WTC11 (cell line): Measurements from ENCODE around the gene PDSS2. TPM values are rescaled to one million over a fixed set of nuclear protein-coding genes. Genes with fewer than 3 reads are reported as not detected.
"Not testable (repeated sequence)": the region's sequence is repeated elsewhere in the genome, so short reads cannot be mapped to it uniquely, and the experiment has no call there.

Experiments
- ATAC-seq: fragments of 200-7000 bp; cut with Tn5 transposase; 2 replicates; pipeline ENCODE4 v1.10.0; 2021; ENCODE audit warnings: mild to moderate bottlenecking, moderate library complexity
- CTCF ChIA-PET: fragments of 300-600 bp; sonication (Branson Sonifier 250); formaldehyde crosslinking; loops from one replicate; lab custom pipeline; 2021; ENCODE audit warnings: antibody characterized with exemption; lab: Charles Lee
- POLR2A ChIA-PET: fragments of 350-600 bp; sonication (Branson Sonifier 250); formaldehyde crosslinking; loops from one replicate; lab custom pipeline; 2021; ENCODE audit warnings: antibody characterized with exemption; lab: Charles Lee
- DNase-seq: peaks from one replicate; pipeline ENCODE4 v3.0.0; 2021; ENCODE audit warnings: low spot score
- H3K27ac Mint-ChIP-seq: 2 replicates; pipeline ENCODE4 v1.8.0; 2021; ENCODE audit warnings: mixed read lengths
- H3K27me3 Mint-ChIP-seq: 2 replicates; pipeline ENCODE4 v1.8.0; 2021; ENCODE audit warnings: low read depth, mild to moderate bottlenecking, moderate library complexity, mixed read lengths
- H3K36me3 Mint-ChIP-seq: 2 replicates; pipeline ENCODE4 v1.8.0; 2021; ENCODE audit warnings: mixed read lengths
- H3K4me1 Mint-ChIP-seq: 2 replicates; pipeline ENCODE4 v1.8.0; 2022; ENCODE audit warnings: mixed read lengths
- H3K4me3 Mint-ChIP-seq: 2 replicates; pipeline ENCODE4 v1.8.0; 2021; ENCODE audit warnings: mild to moderate bottlenecking, moderate library complexity, mixed read lengths
- H3K9me3 Mint-ChIP-seq: 2 replicates; pipeline ENCODE4 v1.8.0; 2021; ENCODE audit warnings: mixed read lengths
- ATF1 ChIP-seq: sonication (generic); formaldehyde crosslinking; IDR thresholded peaks from 2 replicates; pipeline ENCODE4 v1.8.1; 2023; ENCODE audit warnings: mild to moderate bottlenecking, moderate library complexity, missing genetic modification reagents
- CBFB ChIP-seq: sonication (generic); formaldehyde crosslinking; IDR thresholded peaks from 2 replicates; pipeline ENCODE4 v1.8.1; 2022; ENCODE audit warnings: mild to moderate bottlenecking, low read depth, missing genetic modification reagents
- EMX1 ChIP-seq: fragments of 250-450 bp; sonication (Bioruptor Pico); IDR thresholded peaks from 2 replicates; pipeline ENCODE4 v1.8.0; 2021; ENCODE audit warnings: mild to moderate bottlenecking
- IRF2 ChIP-seq: sonication (generic); formaldehyde crosslinking; IDR thresholded peaks from 2 replicates; pipeline ENCODE4 v1.8.0; 2022; ENCODE audit warnings: low read depth, missing genetic modification reagents, borderline replicate concordance
- JUN ChIP-seq: sonication (generic); formaldehyde crosslinking; IDR thresholded peaks from 2 replicates; pipeline ENCODE4 v1.8.0; 2023; ENCODE audit warnings: mild to moderate bottlenecking, missing genetic modification reagents
- MYBL2 ChIP-seq: sonication (generic); formaldehyde crosslinking; IDR thresholded peaks from 2 replicates; pipeline ENCODE4 v1.8.1; 2023; ENCODE audit warnings: mild to moderate bottlenecking, moderate library complexity, missing genetic modification reagents
- TEAD1 ChIP-seq: sonication (generic); formaldehyde crosslinking; IDR thresholded peaks from 2 replicates; pipeline ENCODE4 v1.8.0; 2022; ENCODE audit warnings: mild to moderate bottlenecking, missing genetic modification reagents
- ZNF423 ChIP-seq: fragments of 250-450 bp; sonication (Bioruptor Pico); IDR thresholded peaks from 2 replicates; pipeline ENCODE4 v2.1.2; 2022; ENCODE audit warnings: mild to moderate bottlenecking, moderate library complexity
- total RNA-seq: library from RNA; stranded (reverse); gene quantifications from 3 replicates; pipeline ENCODE4 v1.2.3, GENCODE V29; 2021
- TF ChIP-seq, protein P1 (sequence below): sonication (generic); formaldehyde crosslinking; IDR thresholded peaks from 2 replicates; pipeline ENCODE4 v1.8.0; 2022; ENCODE audit warnings: mild to moderate bottlenecking, missing genetic modification reagents
- TF ChIP-seq, protein P2 (sequence below): sonication (generic); formaldehyde crosslinking; IDR thresholded peaks from 2 replicates; pipeline ENCODE4 v1.8.1; 2023; ENCODE audit warnings: mild to moderate bottlenecking, missing genetic modification reagents
- TF ChIP-seq, protein P3 (sequence below): sonication (generic); formaldehyde crosslinking; IDR thresholded peaks from 2 replicates; pipeline ENCODE4 v1.8.1; 2023; ENCODE audit warnings: mild to moderate bottlenecking, missing genetic modification reagents, moderate library complexity
- TF ChIP-seq, protein P4 (sequence below): fragments of 250-450 bp; sonication (Bioruptor Pico); IDR thresholded peaks from 2 replicates; pipeline ENCODE4 v1.8.0; 2021; ENCODE audit warnings: mild to moderate bottlenecking
- TF ChIP-seq, protein P5 (sequence below): sonication (generic); formaldehyde crosslinking; IDR thresholded peaks from 2 replicates; pipeline ENCODE4 v1.8.1; 2023; ENCODE audit warnings: mild to moderate bottlenecking, moderate library complexity, missing genetic modification reagents
- TF ChIP-seq, protein P6 (sequence below): sonication (generic); formaldehyde crosslinking; IDR thresholded peaks from 2 replicates; pipeline ENCODE4 v1.8.1; 2022; ENCODE audit warnings: low read depth, mild to moderate bottlenecking, moderate library complexity, missing genetic modification reagents, borderline replicate concordance

The PDSS2 gene
- total RNA-seq, 1 experiment from 2014 or later: 18.3 TPM

DNA sequence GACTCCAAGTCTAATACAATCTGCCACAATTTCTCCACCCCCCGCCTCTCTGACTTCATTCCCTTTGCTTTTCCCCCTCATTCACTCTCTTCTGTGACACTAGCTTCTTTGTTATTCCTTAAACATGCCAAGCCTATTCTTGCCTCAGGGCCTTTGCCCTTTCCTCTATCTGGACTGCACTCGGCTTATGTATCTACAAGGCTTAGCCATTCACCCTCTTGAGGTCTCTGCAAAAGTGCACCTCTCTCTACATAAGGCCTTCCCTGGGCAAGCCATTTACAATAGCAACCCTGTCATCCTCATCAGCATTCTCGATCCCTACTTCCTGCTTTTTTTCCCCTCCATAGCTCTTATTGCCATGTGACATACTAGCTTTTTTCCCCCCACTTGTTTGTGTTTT is 168.9 kb downstream of the PDSS2 start:
- H3K9me3 Mint-ChIP-seq: no peaks in the 10 kb centered on the region
- DNase-seq (no peak), ATAC-seq (peak; percentile 76)
- POLR2A ChIA-PET: interaction anchor here (0.7 kb wide), 1 partner anchor 675 kb away, joined by 3 read pairs; no protein-coding TSS in a partner anchor
- no peaks in the 10 kb centered on the region for H3K36me3 Mint-ChIP-seq
- no peak for TF ChIP-seq TEAD1 (CRISPR knock-in tag)
- TF ChIP-seq, protein P1, sequence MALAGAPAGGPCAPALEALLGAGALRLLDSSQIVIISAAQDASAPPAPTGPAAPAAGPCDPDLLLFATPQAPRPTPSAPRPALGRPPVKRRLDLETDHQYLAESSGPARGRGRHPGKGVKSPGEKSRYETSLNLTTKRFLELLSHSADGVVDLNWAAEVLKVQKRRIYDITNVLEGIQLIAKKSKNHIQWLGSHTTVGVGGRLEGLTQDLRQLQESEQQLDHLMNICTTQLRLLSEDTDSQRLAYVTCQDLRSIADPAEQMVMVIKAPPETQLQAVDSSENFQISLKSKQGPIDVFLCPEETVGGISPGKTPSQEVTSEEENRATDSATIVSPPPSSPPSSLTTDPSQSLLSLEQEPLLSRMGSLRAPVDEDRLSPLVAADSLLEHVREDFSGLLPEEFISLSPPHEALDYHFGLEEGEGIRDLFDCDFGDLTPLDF (CRISPR knock-in tag): no peak
- TF ChIP-seq, protein P2, sequence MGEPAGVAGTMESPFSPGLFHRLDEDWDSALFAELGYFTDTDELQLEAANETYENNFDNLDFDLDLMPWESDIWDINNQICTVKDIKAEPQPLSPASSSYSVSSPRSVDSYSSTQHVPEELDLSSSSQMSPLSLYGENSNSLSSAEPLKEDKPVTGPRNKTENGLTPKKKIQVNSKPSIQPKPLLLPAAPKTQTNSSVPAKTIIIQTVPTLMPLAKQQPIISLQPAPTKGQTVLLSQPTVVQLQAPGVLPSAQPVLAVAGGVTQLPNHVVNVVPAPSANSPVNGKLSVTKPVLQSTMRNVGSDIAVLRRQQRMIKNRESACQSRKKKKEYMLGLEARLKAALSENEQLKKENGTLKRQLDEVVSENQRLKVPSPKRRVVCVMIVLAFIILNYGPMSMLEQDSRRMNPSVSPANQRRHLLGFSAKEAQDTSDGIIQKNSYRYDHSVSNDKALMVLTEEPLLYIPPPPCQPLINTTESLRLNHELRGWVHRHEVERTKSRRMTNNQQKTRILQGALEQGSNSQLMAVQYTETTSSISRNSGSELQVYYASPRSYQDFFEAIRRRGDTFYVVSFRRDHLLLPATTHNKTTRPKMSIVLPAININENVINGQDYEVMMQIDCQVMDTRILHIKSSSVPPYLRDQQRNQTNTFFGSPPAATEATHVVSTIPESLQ (CRISPR knock-in tag): no peak
- TF ChIP-seq, protein P3, sequence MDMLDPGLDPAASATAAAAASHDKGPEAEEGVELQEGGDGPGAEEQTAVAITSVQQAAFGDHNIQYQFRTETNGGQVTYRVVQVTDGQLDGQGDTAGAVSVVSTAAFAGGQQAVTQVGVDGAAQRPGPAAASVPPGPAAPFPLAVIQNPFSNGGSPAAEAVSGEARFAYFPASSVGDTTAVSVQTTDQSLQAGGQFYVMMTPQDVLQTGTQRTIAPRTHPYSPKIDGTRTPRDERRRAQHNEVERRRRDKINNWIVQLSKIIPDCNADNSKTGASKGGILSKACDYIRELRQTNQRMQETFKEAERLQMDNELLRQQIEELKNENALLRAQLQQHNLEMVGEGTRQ (CRISPR knock-in tag): 0 out of 2 replicates have a peak, but pooled peaks have one; percentile 7
- H3K4me3 Mint-ChIP-seq: no peak overlapping the region
- H3K27me3 Mint-ChIP-seq: no peaks in the 10 kb centered on the region
- CTCF ChIA-PET: interaction anchor here (0.6 to 1.3 kb wide), 4 partner anchors 28 to 201 kb away, joined by 3 to 5 read pairs (median 4); no protein-coding TSS in a partner anchor
- peaks cover 42% of the 10 kb centered on the region for H3K4me1 Mint-ChIP-seq
- H3K27ac Mint-ChIP-seq: peak overlapping the region; percentile 95

DNA sequence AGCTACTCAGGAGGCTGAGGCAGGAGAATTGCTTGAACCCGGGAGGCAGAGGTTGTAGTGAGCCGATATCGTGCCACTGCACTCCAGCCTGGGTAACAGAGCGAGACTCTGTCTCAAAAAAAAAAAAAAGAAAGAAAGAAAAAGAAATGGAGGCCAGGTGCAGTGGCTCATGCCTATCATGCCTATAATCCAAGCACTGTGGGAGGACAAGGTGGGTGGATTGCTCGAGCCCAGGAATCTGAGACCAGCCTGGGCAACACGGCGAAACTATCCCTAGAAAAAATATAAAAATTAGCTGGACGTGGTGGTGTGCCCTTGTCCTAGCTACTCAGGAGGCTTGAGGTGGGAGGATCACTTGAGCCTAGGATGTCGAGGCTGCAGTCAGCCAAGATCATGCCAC is 170.1 kb downstream of the PDSS2 start:
- CTCF ChIA-PET, POLR2A ChIA-PET, H3K4me3 Mint-ChIP-seq, H3K9me3 Mint-ChIP-seq, H3K36me3 Mint-ChIP-seq, H3K27me3 Mint-ChIP-seq, DNase-seq, ATAC-seq: not testable (repeated sequence)
- peak overlapping the region; percentile 64; the same call in 1 of the 2 replicates for H3K27ac Mint-ChIP-seq
- H3K4me1 Mint-ChIP-seq: peaks cover 52% of the 10 kb centered on the region

DNA sequence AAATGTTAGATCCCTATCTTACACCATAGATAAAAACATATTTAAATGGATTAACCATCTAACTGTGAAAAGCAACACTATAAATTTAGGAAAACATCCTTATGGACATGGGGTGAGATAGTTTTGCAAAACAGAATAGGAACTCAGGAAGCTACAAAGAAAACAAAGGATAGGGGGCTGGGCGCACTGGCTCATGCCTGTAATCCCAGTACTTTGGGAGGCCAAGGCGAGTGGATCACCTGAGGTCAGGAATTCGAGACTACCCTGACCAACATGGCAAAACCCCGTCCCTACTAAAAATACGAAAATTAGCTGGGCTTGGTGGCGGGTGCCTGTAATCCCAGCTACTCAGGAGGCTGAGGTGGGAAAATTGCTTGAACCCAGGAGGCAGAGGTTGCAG is 173.7 kb downstream of the PDSS2 start:
- CTCF ChIA-PET: interaction anchor here (0.7 to 2.8 kb wide), 3 partner anchors 32 to 288 kb away, joined by 4 to 14 read pairs (median 5); no protein-coding TSS in a partner anchor
- ATAC-seq (peak; percentile 37), DNase-seq (peak; percentile 21)
- H3K9me3 Mint-ChIP-seq, H3K4me3 Mint-ChIP-seq, H3K27me3 Mint-ChIP-seq, H3K36me3 Mint-ChIP-seq, POLR2A ChIA-PET: not testable (repeated sequence)
- Mint-ChIP-seq H3K4me1 (peaks cover 28% of the 10 kb centered on the region), H3K27ac (peak overlapping the region; percentile 75; the same call in 1 of the 2 replicates)

DNA sequence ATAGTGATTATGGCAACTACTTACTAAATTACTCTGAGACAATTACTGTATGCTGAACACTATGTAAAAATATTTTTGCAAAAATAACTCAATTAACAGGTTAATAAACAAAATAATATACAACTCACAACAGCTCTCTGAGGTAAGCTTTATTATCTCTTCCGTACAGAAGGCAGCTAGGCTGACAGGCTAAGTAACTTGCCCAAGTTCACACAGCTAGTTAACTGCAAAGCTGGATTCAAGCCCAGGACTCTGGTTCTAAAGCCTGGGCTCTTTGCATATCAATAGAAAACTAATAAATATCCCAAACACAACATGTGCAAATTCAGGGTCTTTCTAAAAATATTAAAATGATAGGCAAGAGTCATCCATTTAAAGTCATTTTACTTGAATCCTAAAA is 174.6 kb downstream of the PDSS2 start:
- H3K27me3 Mint-ChIP-seq: no peaks in the 10 kb centered on the region
- H3K4me1 Mint-ChIP-seq: peaks cover 28% of the 10 kb centered on the region
- TF ChIP-seq JUN (CRISPR knock-in tag) (no peak), EMX1 (no peak), CBFB (CRISPR knock-in tag) (no peak), MYBL2 (CRISPR knock-in tag) (no peak), ZNF423 (CRISPR knock-in tag) (no peak), IRF2 (no peak), ATF1 (CRISPR knock-in tag) (no peak)
- TF ChIP-seq, protein P4, sequence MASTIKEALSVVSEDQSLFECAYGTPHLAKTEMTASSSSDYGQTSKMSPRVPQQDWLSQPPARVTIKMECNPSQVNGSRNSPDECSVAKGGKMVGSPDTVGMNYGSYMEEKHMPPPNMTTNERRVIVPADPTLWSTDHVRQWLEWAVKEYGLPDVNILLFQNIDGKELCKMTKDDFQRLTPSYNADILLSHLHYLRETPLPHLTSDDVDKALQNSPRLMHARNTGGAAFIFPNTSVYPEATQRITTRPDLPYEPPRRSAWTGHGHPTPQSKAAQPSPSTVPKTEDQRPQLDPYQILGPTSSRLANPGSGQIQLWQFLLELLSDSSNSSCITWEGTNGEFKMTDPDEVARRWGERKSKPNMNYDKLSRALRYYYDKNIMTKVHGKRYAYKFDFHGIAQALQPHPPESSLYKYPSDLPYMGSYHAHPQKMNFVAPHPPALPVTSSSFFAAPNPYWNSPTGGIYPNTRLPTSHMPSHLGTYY (CRISPR knock-in tag): no peak
- TF ChIP-seq, protein P5, sequence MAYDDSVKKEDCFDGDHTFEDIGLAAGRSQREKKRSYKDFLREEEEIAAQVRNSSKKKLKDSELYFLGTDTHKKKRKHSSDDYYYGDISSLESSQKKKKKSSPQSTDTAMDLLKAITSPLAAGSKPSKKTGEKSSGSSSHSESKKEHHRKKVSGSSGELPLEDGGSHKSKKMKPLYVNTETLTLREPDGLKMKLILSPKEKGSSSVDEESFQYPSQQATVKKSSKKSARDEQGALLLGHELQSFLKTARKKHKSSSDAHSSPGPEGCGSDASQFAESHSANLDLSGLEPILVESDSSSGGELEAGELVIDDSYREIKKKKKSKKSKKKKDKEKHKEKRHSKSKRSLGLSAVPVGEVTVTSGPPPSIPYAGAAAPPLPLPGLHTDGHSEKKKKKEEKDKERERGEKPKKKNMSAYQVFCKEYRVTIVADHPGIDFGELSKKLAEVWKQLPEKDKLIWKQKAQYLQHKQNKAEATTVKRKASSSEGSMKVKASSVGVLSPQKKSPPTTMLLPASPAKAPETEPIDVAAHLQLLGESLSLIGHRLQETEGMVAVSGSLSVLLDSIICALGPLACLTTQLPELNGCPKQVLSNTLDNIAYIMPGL (CRISPR knock-in tag): no peak
- TF ChIP-seq, protein P6, sequence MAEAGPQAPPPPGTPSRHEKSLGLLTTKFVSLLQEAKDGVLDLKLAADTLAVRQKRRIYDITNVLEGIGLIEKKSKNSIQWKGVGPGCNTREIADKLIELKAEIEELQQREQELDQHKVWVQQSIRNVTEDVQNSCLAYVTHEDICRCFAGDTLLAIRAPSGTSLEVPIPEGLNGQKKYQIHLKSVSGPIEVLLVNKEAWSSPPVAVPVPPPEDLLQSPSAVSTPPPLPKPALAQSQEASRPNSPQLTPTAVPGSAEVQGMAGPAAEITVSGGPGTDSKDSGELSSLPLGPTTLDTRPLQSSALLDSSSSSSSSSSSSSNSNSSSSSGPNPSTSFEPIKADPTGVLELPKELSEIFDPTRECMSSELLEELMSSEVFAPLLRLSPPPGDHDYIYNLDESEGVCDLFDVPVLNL (CRISPR knock-in tag): no peak
- H3K4me3 Mint-ChIP-seq: no peak overlapping the region
- ChIA-PET CTCF (interaction anchor here (2.8 kb wide), 1 partner anchor 33 kb away, joined by 14 read pairs; no protein-coding TSS in a partner anchor), POLR2A (no interaction called here)
- peak overlapping the region; percentile 55; the same call in 1 of the 2 replicates for H3K27ac Mint-ChIP-seq
- H3K36me3 Mint-ChIP-seq: no peaks in the 10 kb centered on the region
- no peaks in the 10 kb centered on the region for H3K9me3 Mint-ChIP-seq
- DNase-seq: no peak
- ATAC-seq: no peak
